NCI-H2107 treated with DMSO at 0.1 percent for 48 hours (cell line): ENCODE results near the gene ADAMTSL4.
"Not testable (repeated sequence)": the region's sequence is repeated elsewhere in the genome, so short reads cannot be mapped to it uniquely, and the experiment has no call there.

ENCODE experiments used
- DNase-seq: peaks from one replicate; lab custom pipeline; 2025; ENCODE audit not compliant: unreplicated experiment; lab: John Stamatoyannopoulos, UW

The ADAMTSL4 gene

GRCh38 chr1:150566589-150567340 is 17.6 kb downstream of the ADAMTSL4 start:
- no peak for DNase-seq

DNA sequence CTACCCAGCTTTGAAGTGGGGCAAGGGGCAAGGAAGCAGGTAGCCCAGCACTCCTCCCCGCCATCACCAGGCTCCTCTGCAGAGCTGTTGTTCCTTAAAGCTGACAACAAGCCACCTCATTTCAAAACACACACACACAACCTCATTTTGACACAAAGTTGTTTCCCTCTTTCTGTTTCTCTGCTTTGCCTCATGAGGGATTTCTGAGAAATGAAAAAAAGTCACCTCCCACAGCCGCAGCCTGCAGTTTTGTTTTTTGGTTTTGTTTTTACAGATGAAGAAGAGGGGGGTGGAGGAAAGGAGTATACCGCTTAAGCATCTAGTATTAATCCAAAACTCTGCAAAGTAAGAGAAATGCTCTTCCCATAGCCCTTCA is 18.1 kb downstream of the ADAMTSL4 start:
- DNase-seq: no peak

GRCh38 chr1:150567717-150568593 is 18.7 kb downstream of the ADAMTSL4 start:
- peak; percentile 89 for DNase-seq

GRCh38 chr1:150568594-150568966 is 19.4 kb downstream of the ADAMTSL4 start:
- DNase-seq: no peak

- DNase-seq: no peak
Measured at GRCh38 chr1:150572918-150573647, 23.9 kb downstream of the ADAMTSL4 start.

DNA sequence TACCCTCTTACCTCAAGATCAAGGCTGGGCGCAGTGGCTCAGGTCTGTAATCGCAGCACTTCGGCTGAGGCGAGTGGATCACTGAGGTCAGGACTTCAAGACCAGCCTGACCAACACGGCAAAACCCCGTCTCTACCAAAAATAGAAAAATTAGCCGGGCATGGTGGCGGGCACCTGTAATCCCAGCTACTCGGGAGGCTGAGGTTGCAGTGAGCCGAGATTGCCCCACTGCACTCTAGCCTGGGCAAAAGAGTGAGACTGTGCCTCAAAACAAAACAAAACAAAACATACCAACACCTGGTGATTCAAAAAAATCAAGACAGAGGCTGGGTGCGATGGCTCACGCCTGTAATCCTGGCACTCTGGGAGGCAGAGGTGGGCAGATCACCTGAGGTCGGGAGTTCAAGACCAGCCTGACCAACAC is 24.5 kb downstream of the ADAMTSL4 start:
- not testable (repeated sequence) for DNase-seq

GRCh38 chr1:150574260-150575071 is 25.3 kb downstream of the ADAMTSL4 start:
- no peak for DNase-seq

DNA sequence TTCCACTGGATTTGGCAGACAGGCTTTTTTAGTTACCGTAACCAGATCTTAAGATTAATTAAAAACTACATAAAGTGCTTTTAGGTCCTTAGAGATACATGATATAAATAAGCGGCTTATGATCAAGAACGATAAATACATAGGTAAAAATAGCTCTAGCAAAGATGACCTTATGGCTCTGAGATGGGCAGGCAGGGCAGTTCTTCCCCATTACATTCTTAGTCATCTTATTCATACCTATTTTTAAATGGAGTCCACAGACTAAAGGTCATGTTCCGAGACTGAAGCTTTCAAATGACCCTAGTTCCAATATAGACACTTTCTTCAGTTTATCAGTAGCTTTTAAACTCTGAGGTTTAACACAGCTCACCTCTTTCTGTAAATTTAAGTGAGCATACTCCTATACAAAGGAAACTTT is 25.9 kb downstream of the ADAMTSL4 start:
- no peak for DNase-seq

GRCh38 chr1:150575518-150576366 is 26.5 kb downstream of the ADAMTSL4 start:
- no peak for DNase-seq

- no peak for DNase-seq
Measured at GRCh38 chr1:150576367-150576711, 27.1 kb downstream of the ADAMTSL4 start.

GRCh38 chr1:150576794-150577556 is 27.8 kb downstream of the ADAMTSL4 start:
- DNase-seq: no peak

- DNase-seq: peak; percentile 33
Measured at GRCh38 chr1:150577557-150578271, 28.5 kb downstream of the ADAMTSL4 start.

- peak; percentile 42 for DNase-seq
Measured at GRCh38 chr1:150578272-150579109, 29.3 kb downstream of the ADAMTSL4 start.

DNA sequence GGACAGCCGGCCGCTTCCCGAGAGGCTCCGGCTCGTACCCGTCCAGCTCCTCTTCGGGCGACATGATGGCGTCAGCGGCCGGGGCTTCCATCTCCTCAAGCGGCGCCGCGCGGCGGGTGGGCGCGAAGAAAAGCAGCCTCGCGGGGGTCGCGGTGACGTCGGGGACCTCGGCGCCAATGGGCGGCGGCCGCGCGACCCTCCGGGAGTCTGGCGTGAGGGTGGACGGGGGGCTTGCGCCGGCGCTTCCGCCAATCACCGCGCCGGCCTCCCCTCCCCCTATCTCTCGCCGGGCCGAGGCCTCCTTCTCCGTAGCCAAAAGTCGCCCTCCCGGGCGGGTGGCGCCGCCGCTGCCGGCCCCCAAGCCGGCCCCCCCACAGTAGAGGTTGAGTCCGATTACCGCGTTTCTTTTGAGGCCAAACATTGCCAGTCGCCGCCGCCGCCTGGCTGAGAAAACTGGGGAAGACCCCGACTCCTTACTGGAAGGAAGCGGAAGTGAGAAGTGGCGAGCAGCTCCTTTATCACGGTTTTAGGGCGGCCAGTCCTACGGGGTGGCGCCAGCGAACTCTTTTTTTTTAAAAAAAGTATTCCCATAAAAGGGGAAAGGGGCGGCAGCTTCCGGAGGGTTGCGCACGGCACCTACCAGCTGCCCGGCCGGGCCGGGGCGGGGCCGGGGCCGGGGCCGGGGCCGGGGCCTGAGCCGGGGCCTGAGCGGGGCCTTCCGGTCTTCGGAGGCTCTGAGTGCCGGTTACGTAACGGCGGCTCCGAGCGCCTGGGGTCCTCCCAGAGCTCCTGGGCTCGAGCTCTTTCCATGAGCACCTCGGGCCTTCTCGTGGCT is 30.1 kb downstream of the ADAMTSL4 start, which contains the start of gene MCL1:
Gene MCL1, minus strand, starts transcription at position 501 of the 835 bp plus-strand sequence. Its CDS starts 80 bp downstream, at position 421.
- DNase-seq: peak; percentile 92

GRCh38 chr1:150579945-150580642 is 30.9 kb downstream of the ADAMTSL4 start:
- no peak for DNase-seq

DNA sequence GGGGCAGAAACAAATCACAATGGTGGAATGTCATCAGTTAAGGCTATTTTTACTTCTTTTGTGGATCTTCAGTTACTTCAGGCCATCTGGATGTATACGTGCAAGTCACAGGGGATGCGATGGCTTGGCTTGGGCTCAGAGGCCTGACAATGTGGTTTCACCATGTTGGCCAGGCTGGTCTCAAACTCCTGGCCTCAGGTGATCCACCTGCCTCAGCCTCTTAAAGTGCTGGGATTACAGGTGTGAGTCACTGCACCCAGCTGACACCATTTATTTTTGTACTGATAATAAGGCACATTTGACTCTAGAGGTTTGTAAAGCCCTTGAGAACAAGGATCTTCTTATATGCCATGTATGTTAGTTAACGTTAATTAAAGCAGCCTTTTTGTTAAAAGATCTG is 31.8 kb downstream of the ADAMTSL4 start:
- DNase-seq: not testable (repeated sequence)
